Testis (tissue), 3 donors: ENCODE results near the gene LIF. TPM values are rescaled to one million over a fixed set of nuclear protein-coding genes. Genes with fewer than 3 reads are reported as not detected.
A peak's percentile ranks its signal among the peaks of the same experiment; 100 is the strongest.
"Not testable (repeated sequence)": the region's sequence is repeated elsewhere in the genome, so short reads cannot be mapped to it uniquely, and the experiment has no call there.

Experiments used
- DNase-seq: peaks from one replicate; pipeline ENCODE4 v3.0.0-alpha.2; 2019
- H3K27ac ChIP-seq, 2 donors: fragments of 200-600 bp; sonication (generic); one replicate each; pipeline ENCODE4 v1.5.1; 2019
- H3K27me3 ChIP-seq: fragments of 200-600 bp; sonication (generic); one replicate; pipeline ENCODE4 v1.5.1; 2019
- H3K36me3 ChIP-seq: fragments of 200-600 bp; sonication (generic); one replicate; pipeline ENCODE4 v1.5.1; 2017; ENCODE audit warnings: low read depth; ENCODE audit errors: missing control alignments
- H3K4me1 ChIP-seq: fragments of 200-600 bp; sonication (generic); one replicate; pipeline ENCODE4 v1.5.1; 2019
- H3K4me3 ChIP-seq, 2 donors: fragments of 200-600 bp; sonication (generic); one replicate each; pipeline ENCODE4 v1.5.1; 2017 to 2019
- H3K9me3 ChIP-seq: fragments of 200-600 bp; sonication (generic); one replicate; pipeline ENCODE4 v1.5.1; 2017
- POLR2A ChIP-seq: fragments of 450-650 bp; IDR thresholded peaks from one replicate; pipeline ENCODE4 v1.6.1; 2017; ENCODE audit warnings: antibody characterized with exemption, mild to moderate bottlenecking, moderate library complexity
- WGBS, 2 donors: methylation state at CpG; one replicate each; pipeline ENCODE4 v1.1.5; 2018; 5-methylcytosine and 5-hydroxymethylcytosine counted together
- intact Hi-C: fragments of 100-400 bp; cut with DNase I; formaldehyde crosslinking; loops from one replicate; pipeline ENCODE4 v1.15.1; 2023; ENCODE audit warnings: low total_unique reads
- polyA plus RNA-seq: library from polyadenylated mRNA; stranded (reverse); fragments of 350-450 nt; fragmentation: Illumina TruSeq; extraction: RNeasy Lipid Tissue Mini Kit (QIAGEN cat#74804); gene quantifications from one replicate; pipeline ENCODE4 v1.2.3, GENCODE V29; 2014; ENCODE audit warnings: low read depth, low replicate concordance; ENCODE audit not compliant: insufficient read depth
- total RNA-seq, 2 donors: library from RNA; depleted of rRNA; stranded (reverse); fragments of >200 nt; gene quantifications; one replicate each; pipeline ENCODE4 v1.2.3, GENCODE V29; 2016
- TF ChIP-seq, protein P1 (sequence below), 3 experiments: fragments of 450-650 bp in 2 of 3; fragments of 200-600 bp in 1 of 3; sonication (generic) in 1 of 3; IDR thresholded peaks; one replicate each; pipeline ENCODE4 v1.5.1; 2016 to 2019; ENCODE audit warnings: antibody characterized with exemption in 3 of 3, mild to moderate bottlenecking in 2 of 3, moderate library complexity in 1 of 3

The LIF gene
- total and polyA plus RNA-seq, 3 donors from 2014 or later = 0.08 to 1.4 (median 1.4) TPM

DNA sequence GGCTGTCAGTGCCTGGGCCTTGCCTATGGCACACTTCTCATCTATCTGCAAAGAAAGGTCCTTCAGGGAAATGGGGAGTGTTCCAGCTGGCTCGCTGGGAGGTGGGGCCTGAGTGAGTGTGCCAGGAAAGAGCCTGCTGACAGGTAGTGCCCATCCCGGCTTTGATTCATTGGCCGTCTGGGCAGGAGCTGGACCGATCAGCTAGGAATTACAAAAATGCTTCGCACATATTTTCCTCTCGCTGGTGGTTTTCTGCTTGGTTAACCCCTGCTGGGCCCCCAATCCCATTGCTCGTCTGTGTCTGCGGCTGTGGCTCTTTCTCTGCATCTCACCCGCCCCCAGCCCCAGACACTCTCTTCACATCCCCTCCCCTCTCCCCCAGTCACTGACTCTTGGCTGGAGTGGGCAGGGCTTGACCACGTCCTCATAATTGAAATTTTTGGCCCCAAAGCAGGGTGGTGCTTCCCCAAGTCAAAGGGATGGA, 10.8 kb downstream of the LIF start:
- TF ChIP-seq, protein P1, sequence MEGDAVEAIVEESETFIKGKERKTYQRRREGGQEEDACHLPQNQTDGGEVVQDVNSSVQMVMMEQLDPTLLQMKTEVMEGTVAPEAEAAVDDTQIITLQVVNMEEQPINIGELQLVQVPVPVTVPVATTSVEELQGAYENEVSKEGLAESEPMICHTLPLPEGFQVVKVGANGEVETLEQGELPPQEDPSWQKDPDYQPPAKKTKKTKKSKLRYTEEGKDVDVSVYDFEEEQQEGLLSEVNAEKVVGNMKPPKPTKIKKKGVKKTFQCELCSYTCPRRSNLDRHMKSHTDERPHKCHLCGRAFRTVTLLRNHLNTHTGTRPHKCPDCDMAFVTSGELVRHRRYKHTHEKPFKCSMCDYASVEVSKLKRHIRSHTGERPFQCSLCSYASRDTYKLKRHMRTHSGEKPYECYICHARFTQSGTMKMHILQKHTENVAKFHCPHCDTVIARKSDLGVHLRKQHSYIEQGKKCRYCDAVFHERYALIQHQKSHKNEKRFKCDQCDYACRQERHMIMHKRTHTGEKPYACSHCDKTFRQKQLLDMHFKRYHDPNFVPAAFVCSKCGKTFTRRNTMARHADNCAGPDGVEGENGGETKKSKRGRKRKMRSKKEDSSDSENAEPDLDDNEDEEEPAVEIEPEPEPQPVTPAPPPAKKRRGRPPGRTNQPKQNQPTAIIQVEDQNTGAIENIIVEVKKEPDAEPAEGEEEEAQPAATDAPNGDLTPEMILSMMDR (IDR thresholded peaks at IDR 0.05) = no peak
- no peak for TF ChIP-seq POLR2A
- Histone ChIP-seq H3K4me1 (peaks cover 31% of the 10 kb centered on the region), H3K36me3 (no peaks in the 10 kb centered on the region), H3K9me3 (no peaks in the 10 kb centered on the region), H3K4me3 (no peak overlapping the region), H3K27me3 (no peaks in the 10 kb centered on the region), H3K27ac (no peak overlapping the region)
- no peak for DNase-seq
- WGBS, 2 donors = 39 to 48% methylated on average over 10 of the region's 10 CpGs
- intact Hi-C loops = no loop called here

DNA sequence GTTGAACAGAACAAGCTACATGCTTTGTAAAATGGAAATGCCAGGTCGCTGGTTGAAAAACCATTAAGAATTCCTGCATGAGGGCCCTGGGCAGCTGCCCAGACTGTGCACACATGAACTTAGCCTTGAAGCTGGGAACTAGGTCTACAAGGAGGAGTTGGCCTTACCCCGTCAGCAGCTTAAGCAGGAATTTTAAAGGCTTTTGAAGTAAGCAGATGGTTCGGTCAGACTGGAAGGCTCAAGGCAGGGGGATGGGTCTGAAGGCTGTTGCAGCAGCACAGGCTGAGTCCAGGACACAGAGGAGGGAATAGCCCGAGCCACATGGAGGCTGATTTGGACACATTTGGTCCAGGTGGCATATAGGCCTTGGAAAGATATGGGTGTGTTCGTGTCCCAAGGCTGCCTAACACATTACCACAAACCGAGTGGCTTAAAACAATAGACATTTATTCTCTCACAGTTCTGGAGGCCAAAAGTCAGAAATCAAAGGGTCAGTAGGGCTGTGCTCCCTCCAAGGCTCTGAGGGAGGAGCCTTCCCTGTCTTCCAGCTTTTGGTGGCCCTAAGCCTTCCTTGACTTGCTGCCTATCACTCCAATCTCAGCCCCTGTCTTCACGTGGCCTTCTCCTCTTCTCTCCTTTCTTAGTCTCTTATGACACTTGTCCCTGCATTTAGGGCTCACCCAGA, 11.6 kb downstream of the LIF start:
- H3K36me3 ChIP-seq = no peaks in the 10 kb centered on the region
- H3K9me3 ChIP-seq = no peaks in the 10 kb centered on the region
- DNase-seq = peak; percentile 72
- peaks cover 31% of the 10 kb centered on the region for H3K4me1 ChIP-seq
- H3K27ac ChIP-seq = peak overlapping the region in 1 of 2 donors; percentile 30
- no peak overlapping the region for H3K4me3 ChIP-seq
- no peak for TF ChIP-seq POLR2A
- TF ChIP-seq, protein P1 (IDR thresholded peaks at IDR 0.05) = no peak
- intact Hi-C loops = no loop called here
- 42 to 57% methylated on average over 6 to 7 of the region's 7 CpGs for WGBS, 2 donors
- H3K27me3 ChIP-seq = no peaks in the 10 kb centered on the region

DNA sequence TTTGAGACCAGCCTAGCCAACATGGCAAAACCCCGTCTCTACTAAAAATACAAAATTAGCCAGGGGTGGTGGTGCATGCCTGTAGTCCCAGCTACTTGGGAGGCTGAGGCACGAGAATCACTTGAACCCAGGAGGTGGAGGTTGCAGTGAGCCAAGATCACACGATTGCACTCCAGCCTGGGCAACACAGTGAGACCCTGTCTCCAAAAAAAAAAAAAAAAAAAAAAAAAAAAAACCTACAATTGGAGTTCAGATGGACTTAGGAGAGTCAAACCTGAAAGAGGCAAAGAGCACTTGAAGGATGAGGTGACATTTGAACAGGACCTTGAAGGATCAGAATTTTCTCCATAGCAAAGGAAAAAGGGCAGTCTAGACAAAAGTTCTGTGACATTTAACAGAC, 12.2 kb downstream of the LIF start:
- H3K27ac ChIP-seq, H3K36me3 ChIP-seq, intact Hi-C loops, H3K9me3 ChIP-seq, H3K27me3 ChIP-seq, DNase-seq, H3K4me3 ChIP-seq: not testable (repeated sequence)
- WGBS, 2 donors = 84 to 92% methylated on average over 2 to 3 of the region's 3 CpGs
- H3K4me1 ChIP-seq = peaks cover 30% of the 10 kb centered on the region

DNA sequence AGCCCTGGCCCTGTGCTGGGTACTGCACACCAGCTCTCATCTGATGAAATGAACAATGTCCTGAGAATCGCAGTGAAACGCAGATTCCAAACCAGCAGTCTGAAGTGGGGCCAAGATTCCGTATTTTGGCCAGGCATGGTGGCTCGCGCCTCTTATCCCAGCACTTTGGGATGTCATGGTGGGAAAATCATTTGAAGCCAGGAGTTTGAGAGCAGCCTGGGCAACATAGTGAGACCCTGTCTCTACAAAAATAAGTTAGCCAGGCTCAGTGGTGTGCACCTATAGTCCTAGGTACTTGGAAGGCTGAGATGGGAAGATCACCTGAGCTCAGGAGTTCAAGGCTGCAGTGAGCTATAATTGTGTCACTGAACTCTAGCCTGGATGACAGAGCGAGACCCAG, 13.0 kb downstream of the LIF start:
- Histone ChIP-seq H3K9me3 (no peaks in the 10 kb centered on the region), H3K4me1 (peaks cover 22% of the 10 kb centered on the region), H3K4me3 (no peak overlapping the region), H3K36me3 (no peaks in the 10 kb centered on the region), H3K27ac (no peak overlapping the region), H3K27me3 (no peaks in the 10 kb centered on the region)
- intact Hi-C loops = no loop called here
- DNase-seq = no peak
- TF ChIP-seq, protein P1 (IDR thresholded peaks at IDR 0.05) = no peak
- no peak for TF ChIP-seq POLR2A
- WGBS, 2 donors = 84 to 87% methylated on average over 6 of the region's 6 CpGs

DNA sequence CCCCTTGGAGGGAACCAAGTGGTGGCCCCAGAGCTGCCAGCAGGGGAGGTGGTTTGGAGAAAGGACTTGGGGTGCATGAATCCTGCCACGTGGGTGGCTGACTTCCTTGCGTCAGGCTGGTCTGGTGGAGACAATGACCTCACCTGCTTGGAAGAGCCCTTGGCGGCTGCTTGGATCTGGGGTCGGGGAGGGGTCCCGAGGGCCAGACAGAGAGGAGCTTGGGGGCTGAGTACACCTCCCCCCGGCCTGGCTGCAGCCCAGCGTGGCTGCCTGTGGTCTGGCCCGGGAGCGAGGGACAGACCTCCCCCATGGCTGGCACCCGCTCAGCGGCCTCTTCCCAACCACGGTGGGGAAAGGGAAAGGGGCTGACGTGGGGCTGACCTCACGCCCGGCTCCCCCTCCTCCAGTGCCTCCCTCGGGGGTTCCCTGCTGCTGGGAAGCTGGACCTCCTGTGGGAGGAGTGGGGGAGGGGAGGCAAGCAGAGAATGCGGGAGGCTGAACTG, 13.8 kb downstream of the LIF start:
- intact Hi-C loops = no loop called here
- Histone ChIP-seq H3K27me3 (no peaks in the 10 kb centered on the region), H3K4me1 (peaks cover 14% of the 10 kb centered on the region), H3K4me3 (no peak overlapping the region), H3K9me3 (no peaks in the 10 kb centered on the region), H3K27ac (no peak overlapping the region), H3K36me3 (no peaks in the 10 kb centered on the region)
- no peak for DNase-seq
- TF ChIP-seq, protein P1 (IDR thresholded peaks at IDR 0.05) = no peak
- WGBS, 2 donors = 51 to 57% methylated on average over 10 to 17 of the region's 17 CpGs
